Effector CD8-positive, alpha-beta T cell (primary cell): ENCODE measurements around the gene ILF2.
A peak's percentile ranks its signal among the peaks of the same experiment; 100 is the strongest.
"Not testable (repeated sequence)": the region's sequence is repeated elsewhere in the genome, so short reads cannot be mapped to it uniquely, and the experiment has no call there.

Experiments used
- DNase-seq: peaks from one replicate; lab custom pipeline; 2025; lab: John Stamatoyannopoulos, UW

The ILF2 gene

DNA sequence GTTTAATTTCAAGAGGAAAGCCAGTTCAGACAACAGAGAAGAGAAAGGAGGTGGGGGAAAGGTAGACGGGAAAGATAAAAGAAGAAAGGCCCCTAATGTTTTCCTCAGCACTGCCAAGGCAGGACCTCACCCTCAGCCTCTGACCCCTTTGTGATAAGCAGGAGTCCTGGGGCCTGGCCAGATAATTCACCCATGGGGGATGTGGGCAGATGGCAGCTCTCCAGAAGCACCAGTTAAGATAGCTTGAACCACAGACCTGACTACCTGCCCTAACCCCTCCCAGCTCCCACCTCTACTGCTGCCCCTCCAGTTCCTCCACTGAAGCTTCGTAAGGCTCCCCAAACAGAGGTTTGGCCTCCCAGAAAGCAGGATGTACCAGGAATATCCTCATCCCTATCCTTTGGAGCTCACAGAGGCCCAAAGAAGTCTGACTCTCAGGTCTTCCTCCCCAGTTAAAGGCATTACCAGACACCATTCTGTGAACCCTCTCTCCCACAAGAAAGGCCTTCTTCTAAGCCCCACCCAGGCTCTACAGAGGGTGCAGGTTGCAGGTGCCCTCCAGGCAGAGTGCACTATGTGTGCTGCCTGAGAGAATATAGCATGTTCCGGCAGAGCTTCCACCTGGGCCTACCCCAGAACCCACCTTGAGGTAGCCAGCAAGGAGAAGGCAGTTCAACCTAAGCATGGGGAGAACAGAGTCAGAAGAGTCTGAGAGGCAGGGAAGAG, 21.5 kb downstream of the ILF2 start:
- DNase-seq = no peak

- no peak for DNase-seq
Observed at GRCh38 chr1:153648000-153648643, 22.7 kb downstream of the ILF2 start.

DNA sequence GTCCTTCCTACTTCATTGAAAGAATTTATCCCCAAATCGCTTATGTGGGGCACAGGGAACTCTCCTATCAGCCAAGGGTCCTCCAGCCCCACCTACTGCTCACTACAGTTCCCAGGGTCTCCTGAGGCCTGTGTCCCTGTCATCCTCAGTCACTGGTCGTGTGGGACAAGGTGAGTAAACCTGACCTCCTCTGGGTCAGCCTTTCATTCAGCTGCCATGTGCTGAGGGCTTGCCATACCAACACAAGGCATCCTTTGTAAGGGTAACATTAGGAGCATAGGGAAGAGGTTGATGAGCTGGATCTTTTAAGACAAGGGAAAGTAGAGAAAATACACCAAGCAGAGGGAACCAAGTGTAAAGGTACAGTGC, 23.5 kb downstream of the ILF2 start:
- no peak for DNase-seq

GRCh38 chr1:153646672-153647345, 24.0 kb downstream of the ILF2 start:
- no peak for DNase-seq

GRCh38 chr1:153643816-153644215, 27.0 kb downstream of the ILF2 start:
- no peak for DNase-seq

- no peak for DNase-seq
Observed at GRCh38 chr1:153643100-153643499, 27.7 kb downstream of the ILF2 start.

- no peak for DNase-seq
Observed at GRCh38 chr1:153642161-153642560, 28.6 kb downstream of the ILF2 start.

- DNase-seq = no peak
Observed at GRCh38 chr1:153640861-153641260, 29.9 kb downstream of the ILF2 start.

GRCh38 chr1:153640213-153640612, 30.6 kb downstream of the ILF2 start:
- DNase-seq = not testable (repeated sequence)

DNA sequence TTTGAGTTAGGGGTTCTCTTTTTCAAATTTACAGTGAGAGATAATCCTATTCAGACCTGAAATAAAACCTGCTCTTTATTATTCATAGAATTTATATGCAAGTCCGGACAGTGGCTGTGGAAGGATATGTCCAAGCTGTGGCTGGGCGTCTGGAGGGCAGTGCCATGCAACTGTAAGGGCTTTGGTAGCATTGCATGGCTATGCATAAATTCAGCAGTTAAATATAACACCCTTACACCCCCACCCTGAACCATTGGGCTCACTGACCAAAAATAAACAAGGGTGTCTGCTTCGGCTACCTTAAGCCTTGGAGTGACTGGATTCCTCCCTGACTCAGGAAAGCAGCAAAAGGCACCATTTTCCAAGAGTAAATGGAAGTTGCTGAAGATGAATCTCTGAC, 31.5 kb downstream of the ILF2 start:
- DNase-seq = no peak

GRCh38 chr1:153638261-153638660, 32.5 kb downstream of the ILF2 start:
- no peak for DNase-seq

GRCh38 chr1:153636312-153636711, 34.5 kb downstream of the ILF2 start:
- no peak for DNase-seq

- no peak for DNase-seq
Observed at GRCh38 chr1:153635872-153636271, 34.9 kb downstream of the ILF2 start.

DNA sequence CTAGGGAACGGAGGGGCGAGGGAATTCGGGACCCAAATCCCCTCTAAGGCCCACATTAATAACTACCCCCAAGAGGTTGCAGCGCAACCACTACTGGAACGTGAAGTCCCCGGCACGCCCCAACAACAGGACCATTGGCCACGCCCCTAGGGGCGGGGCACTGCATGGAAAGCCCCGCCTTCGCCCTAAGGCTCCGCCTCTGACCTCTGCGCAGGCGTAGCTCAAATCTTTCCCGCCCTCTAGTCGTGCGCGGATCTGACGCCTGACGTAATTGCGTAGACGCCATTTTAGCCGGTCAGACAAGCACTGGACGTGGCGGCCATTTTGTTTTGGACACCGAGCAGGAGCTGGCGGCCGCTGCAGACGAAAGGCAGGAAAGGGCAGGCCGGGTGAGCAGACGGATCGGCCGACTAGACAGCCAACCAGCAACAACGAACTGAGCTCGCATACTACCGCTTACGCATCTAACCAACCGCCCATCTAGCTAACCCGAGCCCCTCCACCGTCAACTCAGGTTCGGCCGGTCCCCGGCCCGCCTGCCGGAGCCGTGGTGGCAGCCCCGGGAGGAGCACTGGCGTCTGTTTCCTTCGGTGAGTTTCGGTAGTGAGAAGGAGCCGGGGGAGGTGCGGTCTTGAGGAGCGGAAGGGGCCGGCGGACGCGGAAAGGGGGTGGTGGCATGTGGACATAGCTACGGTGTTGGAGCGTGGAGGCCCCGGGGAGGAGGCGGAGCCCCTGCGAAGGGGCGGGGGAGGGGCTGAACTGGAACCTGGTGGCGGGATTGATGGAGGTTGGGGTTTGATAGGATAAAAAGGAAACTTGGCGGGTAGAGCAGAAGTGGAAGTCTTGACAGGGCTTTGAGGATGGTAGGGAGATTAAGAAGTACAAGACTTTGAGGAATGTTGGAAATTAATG, 36.8 kb downstream of the ILF2 start, which contains the start of gene CHTOP:
CHTOP (plus strand) TSS at position 313 of the 912 bp plus-strand sequence. CDS start 2,523 bp downstream, outside the sequence.
- DNase-seq = peak; percentile 93

DNA sequence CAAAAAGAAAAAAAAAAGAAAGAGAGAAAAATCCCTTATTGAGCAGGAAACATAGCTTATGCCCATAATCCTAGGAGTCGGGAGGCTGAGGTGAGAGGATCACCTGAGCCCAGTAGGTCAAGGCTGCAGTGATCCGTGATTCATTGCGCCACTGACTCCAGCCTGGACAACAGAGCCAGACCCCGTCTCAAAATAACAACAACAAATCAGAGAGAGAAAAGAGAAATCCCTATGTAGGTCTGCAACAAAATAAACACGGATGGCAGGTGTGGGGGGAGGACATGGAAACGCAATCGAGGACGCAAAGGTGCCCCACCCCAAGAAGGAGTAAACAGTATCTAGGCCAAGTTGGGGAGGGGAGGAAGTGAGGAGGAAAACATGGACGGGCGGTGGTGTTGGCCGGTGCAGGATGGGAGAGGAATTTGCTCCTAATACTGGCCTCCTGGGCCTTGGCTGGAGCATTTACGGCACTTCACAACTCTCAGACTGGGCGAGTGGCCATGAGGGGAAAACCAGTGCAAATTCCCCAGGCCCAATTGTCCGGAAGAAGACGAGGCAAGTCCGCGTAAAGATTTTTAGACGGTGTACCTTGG, 37.5 kb downstream of the ILF2 start:
- DNase-seq = no peak

GRCh38 chr1:153631047-153632022, 39.5 kb downstream of the ILF2 start:
- DNase-seq = no peak

- no peak for DNase-seq
Observed at GRCh38 chr1:153630384-153630783, 40.4 kb downstream of the ILF2 start.

GRCh38 chr1:153629971-153630370, 40.8 kb downstream of the ILF2 start:
- no peak for DNase-seq

DNA sequence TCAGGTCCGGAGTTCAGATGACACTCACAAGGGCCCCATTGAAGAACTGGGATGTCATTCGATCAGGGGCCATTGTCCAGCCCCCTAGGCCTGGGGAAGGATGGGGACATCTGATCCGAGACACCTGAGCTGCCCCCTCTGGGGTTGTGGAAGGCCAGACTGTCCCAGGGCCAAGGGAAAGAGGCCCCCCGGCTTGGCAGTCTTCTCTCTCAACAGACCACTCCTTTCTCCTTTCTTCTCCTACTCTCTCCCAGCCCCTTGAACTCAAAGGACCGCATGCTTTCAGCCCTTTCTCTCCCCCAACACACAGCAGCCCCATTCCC, 41.5 kb downstream of the ILF2 start:
- no peak for DNase-seq

GRCh38 chr1:153628638-153629342, 42.0 kb downstream of the ILF2 start:
- no peak for DNase-seq
